Measurements from ENCODE around the gene SIN3A.

DNA sequence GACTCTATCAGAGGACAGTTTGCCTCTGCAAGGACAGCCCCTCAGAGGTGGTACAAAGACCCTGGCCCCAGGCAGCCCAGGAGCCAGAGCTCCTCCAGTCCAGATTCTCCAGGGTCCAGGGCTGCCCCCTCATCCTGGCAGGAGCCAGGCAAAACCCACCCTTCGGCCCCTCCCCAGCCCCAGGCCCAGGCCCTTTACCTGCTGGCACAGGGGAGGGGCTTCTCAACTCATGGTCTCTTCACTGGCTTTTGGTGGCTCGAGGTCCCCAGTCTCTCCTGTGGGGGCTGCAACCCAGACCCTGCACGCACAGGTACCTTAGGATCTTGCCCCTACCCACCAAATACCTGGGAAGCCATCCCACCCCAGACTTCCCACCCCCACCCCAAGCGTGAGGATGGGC is 96.1 kb downstream of the SIN3A start:
- TF ChIP-seq EZH2 (IDR thresholded peaks at IDR 0.05; ENCODE audit: low read length, unreplicated experiment), result no peak
- TF ChIP-seq, protein P1, sequence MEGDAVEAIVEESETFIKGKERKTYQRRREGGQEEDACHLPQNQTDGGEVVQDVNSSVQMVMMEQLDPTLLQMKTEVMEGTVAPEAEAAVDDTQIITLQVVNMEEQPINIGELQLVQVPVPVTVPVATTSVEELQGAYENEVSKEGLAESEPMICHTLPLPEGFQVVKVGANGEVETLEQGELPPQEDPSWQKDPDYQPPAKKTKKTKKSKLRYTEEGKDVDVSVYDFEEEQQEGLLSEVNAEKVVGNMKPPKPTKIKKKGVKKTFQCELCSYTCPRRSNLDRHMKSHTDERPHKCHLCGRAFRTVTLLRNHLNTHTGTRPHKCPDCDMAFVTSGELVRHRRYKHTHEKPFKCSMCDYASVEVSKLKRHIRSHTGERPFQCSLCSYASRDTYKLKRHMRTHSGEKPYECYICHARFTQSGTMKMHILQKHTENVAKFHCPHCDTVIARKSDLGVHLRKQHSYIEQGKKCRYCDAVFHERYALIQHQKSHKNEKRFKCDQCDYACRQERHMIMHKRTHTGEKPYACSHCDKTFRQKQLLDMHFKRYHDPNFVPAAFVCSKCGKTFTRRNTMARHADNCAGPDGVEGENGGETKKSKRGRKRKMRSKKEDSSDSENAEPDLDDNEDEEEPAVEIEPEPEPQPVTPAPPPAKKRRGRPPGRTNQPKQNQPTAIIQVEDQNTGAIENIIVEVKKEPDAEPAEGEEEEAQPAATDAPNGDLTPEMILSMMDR (conservative IDR thresholded peaks at IDR 0.05; ENCODE audit: low read depth, low read length), result no peak

All from PC-3 (cell line).